ENCODE results near the gene CLEC11A.

- no peak for TF ChIP-seq EZH2 (IDR thresholded peaks at IDR 0.05; ENCODE audit: low read length)
- TF ChIP-seq CTCF (optimal IDR thresholded peaks at IDR 0.05 in 1 of 3, IDR thresholded peaks at IDR 0.05 in 1 of 3, conservative IDR thresholded peaks at IDR 0.05 in 1 of 3; ENCODE audit: extremely low read depth in 1 of 3, insufficient read depth in 2 of 3, low read length in 3 of 3): no peak
Measured at GRCh38 chr19:50736338-50736737, 13.2 kb downstream of the CLEC11A start.
